CD4-positive, alpha-beta T cell treated with Interleukin-1 beta for 1 hour (primary cell): Measurements from ENCODE around the gene BAX.
"Not testable (repeated sequence)": the region's sequence is repeated elsewhere in the genome, so short reads cannot be mapped to it uniquely, and the experiment has no call there.

Source experiments
- DNase-seq, 2 donors: peaks; one replicate each; pipeline ENCODE4 v3.0.0-alpha.2; 2020 to 2022

The BAX gene

GRCh38 chr19:48954595-48955307 lies at the start of gene BAX:
Gene BAX (plus strand): TSS chr19:48954875. CDS start chr19:48954929, 54 bp downstream.
- DNase-seq, result peak; percentile 87 to 88

- DNase-seq, result no peak
Measured at GRCh38 chr19:48905664-48906063, 49.0 kb upstream of the BAX start.

- no peak for DNase-seq
Measured at GRCh38 chr19:48906324-48906723, 48.4 kb upstream of the BAX start.

- peak in 1 of 2 donors; percentile 34 for DNase-seq
Measured at GRCh38 chr19:48907671-48908070, 47.0 kb upstream of the BAX start.

GRCh38 chr19:48909424-48910077 lies 45.1 kb upstream of the BAX start:
- not testable (repeated sequence) for DNase-seq

GRCh38 chr19:48910803-48911202 lies 43.9 kb upstream of the BAX start:
- DNase-seq, result no peak

GRCh38 chr19:48913114-48913889 lies 41.4 kb upstream of the BAX start:
- DNase-seq, result peak; percentile 9 to 37

- DNase-seq, result no peak
Measured at GRCh38 chr19:48914181-48914580, 40.5 kb upstream of the BAX start.

GRCh38 chr19:48915757-48916156 lies 38.9 kb upstream of the BAX start:
- DNase-seq, result no peak

- DNase-seq, result no peak
Measured at GRCh38 chr19:48918071-48918470, 36.6 kb upstream of the BAX start.

GRCh38 chr19:48918801-48919247 lies 35.9 kb upstream of the BAX start:
- peak; percentile 22 to 28 for DNase-seq

- not testable (repeated sequence) for DNase-seq
Measured at GRCh38 chr19:48919271-48919670, 35.4 kb upstream of the BAX start.

- no peak for DNase-seq
Measured at GRCh38 chr19:48920949-48921348, 33.7 kb upstream of the BAX start.

- DNase-seq, result no peak
Measured at GRCh38 chr19:48921721-48922500, 32.8 kb upstream of the BAX start.

- DNase-seq, result no peak
Measured at GRCh38 chr19:48922548-48923490, 31.9 kb upstream of the BAX start.

- DNase-seq, result no peak
Measured at GRCh38 chr19:48925240-48925843, 29.3 kb upstream of the BAX start.

GRCh38 chr19:48925890-48926289 lies 28.8 kb upstream of the BAX start:
- DNase-seq, result not testable (repeated sequence)

GRCh38 chr19:48926909-48927308 lies 27.8 kb upstream of the BAX start:
- DNase-seq, result no peak

GRCh38 chr19:48927692-48928091 lies 27.0 kb upstream of the BAX start:
- DNase-seq, result not testable (repeated sequence)

- no peak for DNase-seq
Measured at GRCh38 chr19:48928164-48929025, 26.3 kb upstream of the BAX start.
